PC-9 (cell line): ENCODE results near the gene ASTN2. TPM values are rescaled to one million over a fixed set of nuclear protein-coding genes. Genes with fewer than 3 reads are reported as not detected.

Experiments
- BruUV-seq: library from RNA; stranded (reverse); fragments of 400-500 nt; replicated peaks from 2 replicates; lab custom pipeline; 2021; lab: Mats Ljungman, UMichigan
- CTCF ChIA-PET: fragments of 300-600 bp; sonication (Branson Sonifier 250); formaldehyde crosslinking; loops from one replicate; lab custom pipeline; 2022; ENCODE audit warnings: antibody characterized with exemption; lab: Charles Lee
- POLR2A ChIA-PET: fragments of 300-600 bp; sonication (Branson Sonifier 250); formaldehyde crosslinking; loops from one replicate; lab custom pipeline; 2022; ENCODE audit warnings: antibody characterized with exemption; ENCODE audit not compliant: unreplicated experiment; lab: Charles Lee
- DNase-seq, 2 experiments: peaks; one replicate each; pipeline versions ENCODE4 v3.0.0 to v3.0.0-alpha.2; 2015 to 2022; ENCODE audit warnings: mixed read lengths in 1 of 2
- H2AFZ ChIP-seq: fragments of 200-600 bp; sonication (generic); 2 replicates; pipeline ENCODE4 v1.8.1; 2017; ENCODE audit warnings: antibody characterized with exemption
- H3F3A ChIP-seq: fragments of 200-600 bp; sonication (generic); 2 replicates; pipeline ENCODE4 v1.8.1; 2017; ENCODE audit warnings: antibody characterized with exemption, mild to moderate bottlenecking, low read depth; ENCODE audit not compliant: insufficient read depth
- H3K27ac ChIP-seq: fragments of 200-600 bp; sonication (generic); 2 replicates; pipeline ENCODE4 v1.6.1; 2016; ENCODE audit warnings: mixed run types
- H3K27me3 ChIP-seq: fragments of 200-600 bp; sonication (generic); 2 replicates; pipeline ENCODE4 v1.6.1; 2016; ENCODE audit warnings: low read depth, mixed run types; ENCODE audit not compliant: insufficient read depth
- H3K36me3 ChIP-seq: fragments of 200-600 bp; sonication (generic); 2 replicates; pipeline ENCODE4 v1.6.1; 2016; ENCODE audit warnings: low read depth, mixed run types
- H3K4me1 ChIP-seq: fragments of 200-600 bp; sonication (generic); replicated peaks from 2 replicates; pipeline ENCODE4 v1.6.1; 2016; ENCODE audit warnings: mixed run types; ENCODE audit not compliant: insufficient read depth
- H3K4me2 ChIP-seq: fragments of 200-600 bp; sonication (generic); 2 replicates; pipeline ENCODE4 v1.6.1; 2017; ENCODE audit warnings: mixed run types
- H3K4me3 ChIP-seq: fragments of 200-600 bp; sonication (generic); 2 replicates; pipeline ENCODE4 v1.6.1; 2016; ENCODE audit warnings: mixed run types
- H3K79me2 ChIP-seq: fragments of 200-600 bp; sonication (generic); 2 replicates; pipeline ENCODE4 v1.6.1; 2017; ENCODE audit warnings: low read depth, mixed run types
- H3K9me2 ChIP-seq: fragments of 200-600 bp; sonication (generic); 2 replicates; pipeline ENCODE4 v1.8.1; 2017; ENCODE audit warnings: mild to moderate bottlenecking; ENCODE audit not compliant: insufficient read depth
- H3K9me3 ChIP-seq: fragments of 200-600 bp; sonication (generic); 2 replicates; pipeline ENCODE4 v1.8.1; 2016; ENCODE audit warnings: low read depth; ENCODE audit not compliant: insufficient read depth
- H4K20me1 ChIP-seq: fragments of 200-600 bp; sonication (generic); 2 replicates; pipeline ENCODE4 v1.8.1; 2017; ENCODE audit not compliant: insufficient read depth
- EZH2 ChIP-seq: fragments of 200-600 bp; sonication (generic); IDR thresholded peaks from 2 replicates; pipeline ENCODE4 v1.8.0; 2017; ENCODE audit warnings: antibody characterized with exemption, low read depth
- intact Hi-C: fragments of 100-400 bp; cut with micrococcal nuclease; formaldehyde crosslinking; loops from one replicate; pipeline ENCODE4 v1.10.0; 2022; ENCODE audit not compliant: unreplicated experiment
- total RNA-seq: library from RNA; stranded (reverse); gene quantifications from 2 replicates; pipeline ENCODE4 v1.2.3, GENCODE V29; 2021
- TF ChIP-seq, protein P1 (sequence below): fragments of 200-600 bp; sonication (generic); conservative IDR thresholded peaks from 2 replicates; pipeline ENCODE4 v1.6.1; 2017; ENCODE audit warnings: mixed run types, antibody characterized with exemption, mild to moderate bottlenecking, moderate library complexity

ASTN2 gene
- total RNA-seq, 1 experiment from 2014 or later = 6.2 TPM

DNA sequence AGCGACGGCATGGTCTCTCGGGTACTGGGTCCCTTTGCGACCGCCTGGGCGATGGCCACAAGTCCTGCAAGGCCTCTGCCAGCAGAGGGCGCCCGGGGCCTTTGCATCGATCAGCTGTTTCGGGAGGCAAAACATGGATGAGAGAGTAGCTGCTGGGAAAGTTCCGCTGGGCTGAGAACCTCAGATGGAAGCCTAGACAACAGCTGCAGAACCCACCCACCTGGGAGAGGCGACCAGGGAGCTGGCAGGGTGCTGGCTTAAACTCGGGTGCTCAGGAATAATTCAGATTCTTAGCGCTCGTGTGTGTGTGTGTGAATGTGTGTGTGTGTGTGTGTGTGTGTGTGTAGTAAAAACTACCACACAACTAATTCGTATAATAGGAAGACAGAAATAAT lies 677.7 kb downstream of the ASTN2 start:
- BruUV-seq = no TSS peak
- no peaks in the 10 kb centered on the region for H3K36me3 ChIP-seq
- POLR2A ChIA-PET = no interaction called here

DNA sequence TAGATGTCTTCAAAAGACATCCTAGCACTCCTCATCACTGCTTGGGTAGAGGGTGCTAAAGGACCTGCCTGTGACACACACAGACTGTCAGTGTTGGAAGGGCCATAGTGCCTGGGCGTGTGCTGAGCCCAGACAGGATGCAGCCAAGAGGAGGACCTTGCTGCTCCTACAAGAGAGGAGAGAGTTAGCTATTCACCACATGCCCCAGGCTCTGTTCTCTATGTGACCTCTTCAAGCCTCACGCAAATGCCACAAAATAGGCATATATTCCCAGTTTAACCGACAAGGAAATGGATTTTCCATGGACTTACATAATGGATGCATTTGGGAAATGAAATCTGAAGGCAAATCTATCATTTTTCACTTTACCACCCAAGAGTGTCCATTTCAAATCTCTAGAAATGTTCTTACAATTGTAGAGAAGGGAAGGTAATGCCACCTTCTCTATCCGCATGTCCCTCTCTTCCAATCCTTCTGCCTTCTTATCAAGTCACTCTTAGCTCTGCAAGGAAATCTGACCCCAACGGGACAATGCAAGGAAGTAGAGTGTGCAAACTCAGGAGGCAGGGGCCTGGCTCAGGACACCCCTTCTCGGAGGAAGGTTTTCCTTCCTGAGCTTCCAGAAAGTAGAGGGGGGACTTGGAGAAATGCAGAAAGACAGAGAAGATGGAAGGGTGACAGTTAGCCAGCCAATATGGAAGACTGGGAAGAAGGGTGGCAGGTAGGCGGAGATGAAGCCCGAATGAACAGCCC lies 678.3 kb downstream of the ASTN2 start:
- H3K79me2 ChIP-seq = no peaks in the 10 kb centered on the region
- H3K4me3 ChIP-seq = no peak overlapping the region
- ChIA-PET POLR2A (no interaction called here), CTCF (interaction anchor here (0.6 to 1.2 kb wide), 3 partner anchors 123 to 309 kb away, joined by 3 to 5 read pairs (median 3); no protein-coding TSS in a partner anchor)
- no peak overlapping the region for H2AFZ ChIP-seq
- BruUV-seq = no TSS peak
- no peak overlapping the region for H3K27ac ChIP-seq
- intact Hi-C loops = loop anchor here (1.0 to 2.0 kb wide), 3 partner anchors 124 to 820 kb away; no protein-coding TSS in a partner anchor
- no peak for DNase-seq
- H3K4me1 ChIP-seq = no peaks in the 10 kb centered on the region
- no peaks in the 10 kb centered on the region for H3K27me3 ChIP-seq
- H3F3A ChIP-seq = no peaks in the 10 kb centered on the region
- H4K20me1 ChIP-seq = no peaks in the 10 kb centered on the region
- no peaks in the 10 kb centered on the region for H3K9me3 ChIP-seq
- H3K4me2 ChIP-seq = peak overlapping the region; percentile 41; the same call in 1 of the 2 replicates
- no peaks in the 10 kb centered on the region for H3K9me2 ChIP-seq
- TF ChIP-seq EZH2 = no peak
- TF ChIP-seq, protein P1, sequence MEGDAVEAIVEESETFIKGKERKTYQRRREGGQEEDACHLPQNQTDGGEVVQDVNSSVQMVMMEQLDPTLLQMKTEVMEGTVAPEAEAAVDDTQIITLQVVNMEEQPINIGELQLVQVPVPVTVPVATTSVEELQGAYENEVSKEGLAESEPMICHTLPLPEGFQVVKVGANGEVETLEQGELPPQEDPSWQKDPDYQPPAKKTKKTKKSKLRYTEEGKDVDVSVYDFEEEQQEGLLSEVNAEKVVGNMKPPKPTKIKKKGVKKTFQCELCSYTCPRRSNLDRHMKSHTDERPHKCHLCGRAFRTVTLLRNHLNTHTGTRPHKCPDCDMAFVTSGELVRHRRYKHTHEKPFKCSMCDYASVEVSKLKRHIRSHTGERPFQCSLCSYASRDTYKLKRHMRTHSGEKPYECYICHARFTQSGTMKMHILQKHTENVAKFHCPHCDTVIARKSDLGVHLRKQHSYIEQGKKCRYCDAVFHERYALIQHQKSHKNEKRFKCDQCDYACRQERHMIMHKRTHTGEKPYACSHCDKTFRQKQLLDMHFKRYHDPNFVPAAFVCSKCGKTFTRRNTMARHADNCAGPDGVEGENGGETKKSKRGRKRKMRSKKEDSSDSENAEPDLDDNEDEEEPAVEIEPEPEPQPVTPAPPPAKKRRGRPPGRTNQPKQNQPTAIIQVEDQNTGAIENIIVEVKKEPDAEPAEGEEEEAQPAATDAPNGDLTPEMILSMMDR = no peak
- H3K36me3 ChIP-seq = no peaks in the 10 kb centered on the region

More for the DNA sequence above, 677.7 kb downstream of the ASTN2 start:
- Histone ChIP-seq H3K9me3 (no peaks in the 10 kb centered on the region), H3K27ac (no peak overlapping the region), H3K4me3 (no peak overlapping the region), H3K27me3 (no peaks in the 10 kb centered on the region), H3K4me2 (peak overlapping the region; percentile 41; the same call in 1 of the 2 replicates), H3F3A (no peaks in the 10 kb centered on the region), H3K79me2 (no peaks in the 10 kb centered on the region), H3K4me1 (no peaks in the 10 kb centered on the region), H3K9me2 (no peaks in the 10 kb centered on the region), H4K20me1 (no peaks in the 10 kb centered on the region), H2AFZ (no peak overlapping the region)
- CTCF ChIA-PET = interaction anchor here (0.6 to 1.2 kb wide), 6 partner anchors 11 to 380 kb away, joined by 3 to 5 read pairs (median 3); no protein-coding TSS in a partner anchor
- peak; percentile 42 to 82 for DNase-seq
- intact Hi-C loops = loop anchor here (1.0 to 2.0 kb wide), 3 partner anchors 123 to 820 kb away; no protein-coding TSS in a partner anchor
- TF ChIP-seq, protein P1 = peak; percentile 96
- TF ChIP-seq EZH2 = no peak

DNA sequence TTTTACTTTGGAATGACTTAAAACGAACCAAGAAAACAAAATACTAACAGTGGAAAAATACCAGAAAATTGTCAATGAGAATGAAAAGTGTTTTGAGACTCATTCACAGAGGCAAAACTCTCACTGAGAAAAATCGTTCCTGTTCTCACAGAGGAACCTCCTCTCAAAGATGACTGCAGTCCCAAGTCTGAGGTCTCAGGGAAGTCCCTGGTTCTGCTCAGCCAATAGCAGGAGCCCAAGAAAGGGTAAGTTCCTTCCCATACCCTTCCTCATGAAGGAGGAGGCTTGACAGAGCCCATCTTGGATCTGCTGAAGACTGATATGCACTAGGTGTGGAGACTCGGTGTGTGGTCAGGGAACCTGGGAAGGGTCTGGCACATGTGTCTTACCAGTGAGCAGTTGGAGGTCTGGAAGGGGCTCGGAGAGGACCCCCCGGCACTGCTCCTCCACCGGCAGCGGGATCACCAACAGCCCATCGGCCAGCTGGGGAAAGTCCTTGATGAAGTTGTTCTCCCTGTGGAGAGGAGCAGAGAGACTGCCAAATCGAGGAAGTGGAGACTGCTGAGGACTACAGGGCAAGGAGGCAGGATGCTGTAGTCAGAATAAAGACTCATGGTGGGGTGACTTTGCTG lies 681.7 kb downstream of the ASTN2 start:
- Histone ChIP-seq H3K27ac (no peak overlapping the region), H3K4me3 (no peak overlapping the region), H2AFZ (no peak overlapping the region), H3K4me2 (no peak overlapping the region), H3K79me2 (no peaks in the 10 kb centered on the region), H3K4me1 (no peaks in the 10 kb centered on the region), H3F3A (no peaks in the 10 kb centered on the region), H3K36me3 (no peaks in the 10 kb centered on the region), H3K9me2 (no peaks in the 10 kb centered on the region), H4K20me1 (no peaks in the 10 kb centered on the region), H3K9me3 (no peaks in the 10 kb centered on the region), H3K27me3 (0 out of 2 replicates have a peak, but pooled peaks cover 7% of the 10 kb centered on the region)
- no peak for DNase-seq
- intact Hi-C loops = no loop called here
- POLR2A ChIA-PET = interaction anchor here (0.7 kb wide), 1 partner anchor 174 kb away, joined by 4 read pairs; no protein-coding TSS in a partner anchor
- TF ChIP-seq EZH2 = no peak
- TF ChIP-seq, protein P1 = no peak
- no TSS peak for BruUV-seq
- CTCF ChIA-PET = no interaction called here
